ENCODE measurements around the gene PIK3CD. TPM values are rescaled to one million over a fixed set of nuclear protein-coding genes. Genes with fewer than 3 reads are reported as not detected.
"Not testable (repeated sequence)": the region's sequence is repeated elsewhere in the genome, so short reads cannot be mapped to it uniquely, and the experiment has no call there.

PIK3CD gene
- total and polyA plus RNA-seq, 2 of the 4 experiments (the other 2 are of a cell fraction) = 5.0 to 12.1 TPM

DNA sequence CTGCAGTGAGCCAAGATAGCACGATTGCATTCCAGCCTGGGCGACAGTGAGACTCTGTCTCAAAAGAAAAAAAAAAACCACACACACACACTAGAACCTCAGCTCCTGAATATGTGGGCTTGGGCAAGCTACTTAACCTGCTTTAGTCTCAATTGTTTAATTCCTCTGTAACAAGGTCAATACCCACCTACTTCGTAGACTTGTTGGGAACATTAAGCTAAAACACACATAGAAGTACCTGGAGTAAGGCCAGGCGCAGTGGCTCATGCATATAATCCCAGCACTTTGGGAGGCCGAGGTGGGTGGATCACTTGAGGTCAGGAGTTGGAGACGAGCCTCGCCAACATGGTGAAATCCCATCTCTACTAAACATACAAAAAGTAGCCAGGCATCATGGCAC, 95.1 kb downstream of the PIK3CD start:
- CTCF ChIA-PET = interaction anchor here (0.6 to 1.0 kb wide), 2 partner anchors 48 to 203 kb away, joined by 3 to 4 read pairs; no protein-coding TSS in a partner anchor
- no peak overlapping the region for H3K27ac ChIP-seq (ENCODE audit: insufficient read depth, low read length)
- no peaks in the 10 kb centered on the region for H3K27me3 ChIP-seq (ENCODE audit: control insufficient read depth, insufficient read depth, low read length)
- H4K5ac ChIP-seq (ENCODE audit: low read depth, low read length) = no peak overlapping the region
- H2BK120ac ChIP-seq (ENCODE audit: low read depth, low read length) = no peak overlapping the region
- H3K36me3 ChIP-seq (ENCODE audit: control insufficient read depth, insufficient read depth, low read length) = peaks cover 49% of the 10 kb centered on the region
- H3K56ac ChIP-seq (ENCODE audit: extremely low read depth, insufficient read depth, low read length) = no peak overlapping the region
- H3K23ac ChIP-seq (ENCODE audit: low read depth, low read length) = no peak overlapping the region
- H3K9me1 ChIP-seq (ENCODE audit: insufficient read depth, low read length) = no peaks in the 10 kb centered on the region
- H2AK5ac ChIP-seq (ENCODE audit: low read depth, low read length) = no peak overlapping the region
- BruUV-seq (replicated peaks) = no TSS peak
- H3K9me3 ChIP-seq (ENCODE audit: control insufficient read depth, insufficient read depth, low read length) = no peaks in the 10 kb centered on the region
- no peak overlapping the region for H2BK5ac ChIP-seq (ENCODE audit: low read depth, low read length, poor library complexity, severe bottlenecking)
- H3K9ac ChIP-seq (ENCODE audit: low read depth, low read length) = no peak overlapping the region
- in situ Hi-C loops (cut with MboI; ENCODE audit: low sequenced_read_pairs) (loop anchor here (5.0 kb wide), 1 partner anchor 51 kb away; no protein-coding TSS in a partner anchor), dilution Hi-C loops (cut with HindIII; ENCODE audit: low sequenced_read_pairs, unreplicated experiment) (no loop called here), intact Hi-C loops (cut with micrococcal nuclease) (no loop called here)
- no peak overlapping the region for H4K91ac ChIP-seq (ENCODE audit: insufficient read depth, low read depth, low read length)
- no peak overlapping the region for H3K4me2 ChIP-seq (ENCODE audit: low read depth, low read length)
- H3K4me3 ChIP-seq (ENCODE audit: insufficient read depth, low read depth, low read length) = no peak overlapping the region
- ATAC-seq (ENCODE audit: low read depth) (no peak), DNase-seq (no peak)
- TF ChIP-seq, protein P1, sequence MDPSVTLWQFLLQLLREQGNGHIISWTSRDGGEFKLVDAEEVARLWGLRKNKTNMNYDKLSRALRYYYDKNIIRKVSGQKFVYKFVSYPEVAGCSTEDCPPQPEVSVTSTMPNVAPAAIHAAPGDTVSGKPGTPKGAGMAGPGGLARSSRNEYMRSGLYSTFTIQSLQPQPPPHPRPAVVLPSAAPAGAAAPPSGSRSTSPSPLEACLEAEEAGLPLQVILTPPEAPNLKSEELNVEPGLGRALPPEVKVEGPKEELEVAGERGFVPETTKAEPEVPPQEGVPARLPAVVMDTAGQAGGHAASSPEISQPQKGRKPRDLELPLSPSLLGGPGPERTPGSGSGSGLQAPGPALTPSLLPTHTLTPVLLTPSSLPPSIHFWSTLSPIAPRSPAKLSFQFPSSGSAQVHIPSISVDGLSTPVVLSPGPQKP (IDR thresholded peaks at IDR 0.05; ENCODE audit: borderline replicate concordance, low read depth, low read length) = no peak
- no peak for TF ChIP-seq RAD21 (IDR thresholded peaks at IDR 0.05; ENCODE audit: low read length)
- peaks cover 9 to 12% of the 10 kb centered on the region in 2 experiments; a peak in 3 of 4 replicates for H3K79me1 ChIP-seq (ENCODE audit: low read depth in 1 of 2, low read length in 2 of 2)
- POLR2A ChIA-PET (ENCODE audit: unreplicated experiment) = no interaction called here
- H2BK20ac ChIP-seq (ENCODE audit: low read depth, low read length) = no peak overlapping the region
- no peaks in the 10 kb centered on the region for H3K4me1 ChIP-seq (ENCODE audit: control insufficient read depth, insufficient read depth, low read length)
- no peak overlapping the region for H2AK9ac ChIP-seq (replicated peaks; ENCODE audit: low read depth, low read length, poor library complexity)
- H4K20me1 ChIP-seq (ENCODE audit: insufficient read depth, low read length) = no peaks in the 10 kb centered on the region
- no peak overlapping the region for H2BK15ac ChIP-seq (ENCODE audit: low read depth, low read length)
- no peak overlapping the region for H4K8ac ChIP-seq (ENCODE audit: low read depth in 2 of 2, low read length in 2 of 2)
- no peak overlapping the region for H3K4ac ChIP-seq (ENCODE audit: low read depth, low read length)
- H3K14ac ChIP-seq (replicated peaks; ENCODE audit: low read depth, low read length) = no peak overlapping the region
- no CpG with 5 or more reads among the region's 7 CpGs for WGBS, 2 experiments (ENCODE audit: extremely low coverage in 2 of 2, insufficient read length in 1 of 2)
- H3K18ac ChIP-seq (ENCODE audit: low read depth, low read length) = no peak overlapping the region
- no peak overlapping the region for H2AFZ ChIP-seq (replicated peaks; ENCODE audit: low read length, poor library complexity)

DNA sequence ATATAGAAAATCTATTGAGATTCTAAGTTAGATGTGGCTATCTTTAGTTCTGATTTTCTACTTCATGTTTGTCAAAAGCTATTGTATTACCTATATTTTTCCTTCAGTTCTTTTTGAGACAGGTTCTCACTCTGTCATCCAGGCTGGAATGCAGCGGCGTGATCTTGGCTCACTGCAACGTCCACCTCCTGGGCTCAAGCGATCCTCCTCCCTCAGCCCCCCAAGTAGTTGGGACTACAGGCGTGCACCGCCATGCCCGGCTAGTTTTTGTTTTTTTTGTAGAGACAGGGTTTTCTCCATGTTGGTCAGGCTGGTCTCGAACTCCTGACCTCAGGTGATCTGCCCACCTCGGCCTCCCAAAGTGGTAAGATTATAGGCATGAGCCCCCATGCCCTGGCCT, 96.9 kb downstream of the PIK3CD start:
- H3K27ac ChIP-seq (ENCODE audit: insufficient read depth, low read length); H2AK5ac ChIP-seq (ENCODE audit: low read depth, low read length); H2BK15ac ChIP-seq (ENCODE audit: low read depth, low read length); intact Hi-C loops (cut with micrococcal nuclease); DNase-seq; H3K9me3 ChIP-seq (ENCODE audit: control insufficient read depth, insufficient read depth, low read length); H3K23ac ChIP-seq (ENCODE audit: low read depth, low read length); H2BK120ac ChIP-seq (ENCODE audit: low read depth, low read length); BruUV-seq (replicated peaks); H2AFZ ChIP-seq (replicated peaks; ENCODE audit: low read length, poor library complexity); ATAC-seq (ENCODE audit: low read depth); H2AK9ac ChIP-seq (replicated peaks; ENCODE audit: low read depth, low read length, poor library complexity); CTCF ChIA-PET; H4K8ac ChIP-seq (ENCODE audit: low read depth in 2 of 2, low read length in 2 of 2); H2BK5ac ChIP-seq (ENCODE audit: low read depth, low read length, poor library complexity, severe bottlenecking); H4K5ac ChIP-seq (ENCODE audit: low read depth, low read length); H3K4me2 ChIP-seq (ENCODE audit: low read depth, low read length); H2BK20ac ChIP-seq (ENCODE audit: low read depth, low read length); H3K4me3 ChIP-seq (ENCODE audit: insufficient read depth, low read depth, low read length); H3K14ac ChIP-seq (replicated peaks; ENCODE audit: low read depth, low read length); H4K91ac ChIP-seq (ENCODE audit: insufficient read depth, low read depth, low read length); H3K18ac ChIP-seq (ENCODE audit: low read depth, low read length); H3K56ac ChIP-seq (ENCODE audit: extremely low read depth, insufficient read depth, low read length); H3K4ac ChIP-seq (ENCODE audit: low read depth, low read length); H3K27me3 ChIP-seq (ENCODE audit: control insufficient read depth, insufficient read depth, low read length); H3K9ac ChIP-seq (ENCODE audit: low read depth, low read length); H3K9me1 ChIP-seq (ENCODE audit: insufficient read depth, low read length); H3K4me1 ChIP-seq (ENCODE audit: control insufficient read depth, insufficient read depth, low read length); H4K20me1 ChIP-seq (ENCODE audit: insufficient read depth, low read length); dilution Hi-C loops (cut with HindIII; ENCODE audit: low sequenced_read_pairs, unreplicated experiment); POLR2A ChIA-PET (ENCODE audit: unreplicated experiment): not testable (repeated sequence)
- Histone ChIP-seq H3K79me1 (ENCODE audit: low read depth in 1 of 2, low read length in 2 of 2) (peaks cover 9 to 24% of the 10 kb centered on the region in 2 experiments), H3K36me3 (ENCODE audit: control insufficient read depth, insufficient read depth, low read length) (peaks cover 50% of the 10 kb centered on the region)
- in situ Hi-C loops (cut with MboI; ENCODE audit: low sequenced_read_pairs) = loop anchor here (5.0 kb wide), 1 partner anchor 49 kb away; no protein-coding TSS in a partner anchor
- 100% methylated on average over 3 of the region's 9 CpGs; no CpG with 5 or more reads in 1 of the 2 experiments for WGBS, 2 experiments (ENCODE audit: extremely low coverage in 2 of 2, insufficient read length in 1 of 2)

Data from IMR-90 (cell line).